Left lung (tissue), 10 donors: ENCODE results near the gene TNFRSF1B. TPM values are rescaled to one million over a fixed set of nuclear protein-coding genes. Genes with fewer than 3 reads are reported as not detected.

Source experiments
- ATAC-seq: fragments of 200-7000 bp; cut with Tn5 transposase; one replicate; pipeline ENCODE4 v1.9.1; 2020; ENCODE audit warnings: moderate library complexity
- DNase-seq, 4 donors: peaks; one replicate each; pipeline ENCODE4 v3.0.0-alpha.2; 2013 to 2020
- H3K27ac ChIP-seq, 2 donors: fragments of 200-600 bp; sonication (generic) in 1 of 2; one replicate each; pipeline versions ENCODE4 v1.5.0 to v1.8.0; 2020 to 2021
- H3K27me3 ChIP-seq, 2 donors: fragments of 200-600 bp; sonication (generic) in 1 of 2; one replicate each; pipeline versions ENCODE4 v1.5.0 to v1.8.0; 2020 to 2021
- H3K36me3 ChIP-seq, 2 donors: fragments of 200-600 bp; sonication (generic) in 1 of 2; one replicate each; pipeline versions ENCODE4 v1.5.0 to v1.8.0; 2020 to 2021
- H3K4me1 ChIP-seq, 2 donors: fragments of 200-600 bp; one replicate each; pipeline ENCODE4 v1.8.0; 2021
- H3K4me3 ChIP-seq, 2 donors: fragments of 200-600 bp; sonication (generic) in 1 of 2; one replicate each; pipeline versions ENCODE4 v1.5.0 to v1.8.0; 2020 to 2021; ENCODE audit warnings: mild to moderate bottlenecking in 1 of 2
- H3K9me3 ChIP-seq, 2 donors: fragments of 200-600 bp; sonication (generic) in 1 of 2; one replicate each; pipeline versions ENCODE4 v1.5.0 to v1.8.0; 2020 to 2021
- intact Hi-C, 2 donors: fragments of 100-400 bp; cut with DNase I; formaldehyde crosslinking; loops; one replicate each; pipeline versions ENCODE4 v1.11.2 to v1.14.2; 2022
- polyA plus RNA-seq, 6 donors: library from polyadenylated mRNA; unstranded; fragments of 120-200 nt; gene quantifications; one replicate each; pipeline ENCODE4 v1.2.1, GENCODE V29; 2013; ENCODE audit not compliant: insufficient read length in 6 of 6
- total RNA-seq, 2 donors: library from RNA; stranded (reverse); fragmentation: NEBNext Ultra II Directional; extraction: Animal tissue kit (Norgen Biotek cat#: 25700); gene quantifications; one replicate each; pipeline ENCODE4 v1.2.1, GENCODE V29; 2021
- TF ChIP-seq, protein P1 (sequence below), 2 donors: fragments of 200-600 bp; sonication (generic) in 1 of 2; IDR thresholded peaks; one replicate each; pipeline versions ENCODE4 v1.5.0 to v1.8.0; 2021; ENCODE audit warnings: antibody characterized with exemption in 2 of 2
- donor health status: DM: no; HTN: yes; CAD: no.
- donor health status: DM: no; HTN: no; CAD: no.

TNFRSF1B gene
- total and polyA plus RNA-seq, 8 donors: 15.0 to 109 (median 17.9) TPM

DNA sequence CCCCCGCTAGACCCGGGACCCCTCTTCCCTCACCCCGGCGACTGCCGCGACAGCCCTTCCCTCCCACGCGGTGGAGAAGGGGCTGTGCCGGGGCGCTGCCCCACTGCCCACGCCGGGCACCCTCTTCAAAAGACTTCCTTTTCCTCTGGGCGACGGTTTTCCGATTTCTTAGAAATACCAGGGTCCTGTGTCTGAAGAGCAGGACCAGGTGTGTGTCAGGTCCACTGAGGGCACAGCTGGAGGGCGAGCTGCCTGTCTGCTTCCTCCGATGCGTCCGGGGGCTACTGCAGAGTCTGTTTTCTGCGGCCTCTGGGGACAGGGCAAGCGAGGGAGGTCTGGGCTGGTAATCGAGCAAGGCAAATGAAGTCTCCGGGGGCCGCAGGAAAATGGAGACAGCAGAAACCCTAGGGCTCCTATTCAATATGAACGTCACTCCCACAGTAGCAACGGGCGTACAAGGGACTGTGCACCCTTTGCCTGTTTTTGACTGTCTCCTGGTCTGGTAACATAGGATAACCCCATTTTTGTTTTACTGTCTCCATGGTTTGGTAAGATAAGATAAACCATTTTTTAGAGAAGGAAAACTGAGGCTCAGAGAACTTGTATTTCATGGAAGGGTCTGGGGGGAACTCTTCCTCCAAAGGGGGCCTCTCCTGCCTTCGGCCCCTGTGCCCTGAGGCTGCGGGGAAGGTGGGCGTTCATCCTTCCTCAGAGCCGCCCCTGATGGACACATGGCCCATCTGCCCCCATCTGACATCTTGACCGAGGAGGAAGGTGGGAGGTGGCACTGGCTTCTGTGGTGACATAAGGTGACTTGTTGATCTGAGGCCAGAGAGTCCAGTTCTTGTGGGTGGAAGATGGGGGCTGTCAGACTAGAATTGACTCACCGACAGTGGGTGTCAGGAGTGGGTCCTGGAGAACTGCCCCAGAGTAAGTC, 970 bp downstream of the TNFRSF1B start:
- DNase-seq (peak in 1 of 4 donors; percentile 81), ATAC-seq (peak; percentile 4)
- Histone ChIP-seq H3K27me3 (no peaks in the 10 kb centered on the region), H3K4me1 (peaks cover 0 to 90% of the 10 kb centered on the region in 2 donors), H3K9me3 (no peaks in the 10 kb centered on the region), H3K27ac (peak overlapping the region; percentile 90 to 94), H3K4me3 (peak overlapping the region; percentile 81 to 95), H3K36me3 (peaks cover 0 to 11% of the 10 kb centered on the region in 2 donors)
- intact Hi-C loops: no loop called here
- TF ChIP-seq, protein P1, sequence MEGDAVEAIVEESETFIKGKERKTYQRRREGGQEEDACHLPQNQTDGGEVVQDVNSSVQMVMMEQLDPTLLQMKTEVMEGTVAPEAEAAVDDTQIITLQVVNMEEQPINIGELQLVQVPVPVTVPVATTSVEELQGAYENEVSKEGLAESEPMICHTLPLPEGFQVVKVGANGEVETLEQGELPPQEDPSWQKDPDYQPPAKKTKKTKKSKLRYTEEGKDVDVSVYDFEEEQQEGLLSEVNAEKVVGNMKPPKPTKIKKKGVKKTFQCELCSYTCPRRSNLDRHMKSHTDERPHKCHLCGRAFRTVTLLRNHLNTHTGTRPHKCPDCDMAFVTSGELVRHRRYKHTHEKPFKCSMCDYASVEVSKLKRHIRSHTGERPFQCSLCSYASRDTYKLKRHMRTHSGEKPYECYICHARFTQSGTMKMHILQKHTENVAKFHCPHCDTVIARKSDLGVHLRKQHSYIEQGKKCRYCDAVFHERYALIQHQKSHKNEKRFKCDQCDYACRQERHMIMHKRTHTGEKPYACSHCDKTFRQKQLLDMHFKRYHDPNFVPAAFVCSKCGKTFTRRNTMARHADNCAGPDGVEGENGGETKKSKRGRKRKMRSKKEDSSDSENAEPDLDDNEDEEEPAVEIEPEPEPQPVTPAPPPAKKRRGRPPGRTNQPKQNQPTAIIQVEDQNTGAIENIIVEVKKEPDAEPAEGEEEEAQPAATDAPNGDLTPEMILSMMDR (IDR thresholded peaks at IDR 0.05): no peak

DNA sequence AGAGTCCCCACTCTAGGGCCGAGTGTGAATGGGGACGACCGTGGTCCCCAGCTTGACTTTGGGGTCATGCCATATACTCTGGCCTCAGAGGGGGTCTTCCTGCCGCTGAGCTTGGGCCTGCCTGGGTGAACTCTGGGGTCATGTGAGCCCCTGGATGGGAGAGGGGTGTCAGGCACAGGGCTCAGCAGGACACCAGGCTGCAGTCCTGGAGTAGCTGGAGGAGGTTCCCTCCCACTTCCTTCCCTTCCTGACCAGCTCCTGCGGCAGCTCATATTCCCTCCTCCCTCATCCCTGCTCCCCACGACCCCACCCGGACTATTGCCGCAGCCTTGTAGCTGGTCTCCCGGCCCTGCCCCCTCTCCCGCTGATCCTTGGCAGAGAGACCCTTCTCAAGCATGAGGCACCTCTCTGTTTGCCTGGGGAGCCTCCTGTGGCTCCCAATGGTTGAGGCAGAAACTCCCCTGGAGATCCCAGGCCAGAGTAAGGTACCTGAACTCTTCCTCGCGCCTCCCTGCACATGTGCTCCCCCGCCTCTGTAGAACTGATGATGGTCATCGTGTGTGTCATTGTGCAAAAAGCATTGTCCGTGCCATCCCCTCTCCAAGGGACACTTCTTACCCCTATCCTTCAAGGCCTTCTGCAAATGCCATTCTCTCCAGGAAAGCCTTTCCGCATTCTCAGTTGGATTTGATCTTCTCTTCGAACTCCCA, 1.8 kb downstream of the TNFRSF1B start:
- peak in 1 of 4 donors; percentile 55 for DNase-seq
- Histone ChIP-seq H3K4me3 (peak overlapping the region; percentile 81 to 95), H3K36me3 (peaks cover 0 to 11% of the 10 kb centered on the region in 2 donors), H3K4me1 (peaks cover 6 to 90% of the 10 kb centered on the region in 2 donors), H3K27me3 (no peaks in the 10 kb centered on the region), H3K9me3 (no peaks in the 10 kb centered on the region), H3K27ac (peak overlapping the region; percentile 90 to 94)
- TF ChIP-seq, protein P1 (IDR thresholded peaks at IDR 0.05): no peak
- peak; percentile 11 for ATAC-seq
- intact Hi-C loops: no loop called here

DNA sequence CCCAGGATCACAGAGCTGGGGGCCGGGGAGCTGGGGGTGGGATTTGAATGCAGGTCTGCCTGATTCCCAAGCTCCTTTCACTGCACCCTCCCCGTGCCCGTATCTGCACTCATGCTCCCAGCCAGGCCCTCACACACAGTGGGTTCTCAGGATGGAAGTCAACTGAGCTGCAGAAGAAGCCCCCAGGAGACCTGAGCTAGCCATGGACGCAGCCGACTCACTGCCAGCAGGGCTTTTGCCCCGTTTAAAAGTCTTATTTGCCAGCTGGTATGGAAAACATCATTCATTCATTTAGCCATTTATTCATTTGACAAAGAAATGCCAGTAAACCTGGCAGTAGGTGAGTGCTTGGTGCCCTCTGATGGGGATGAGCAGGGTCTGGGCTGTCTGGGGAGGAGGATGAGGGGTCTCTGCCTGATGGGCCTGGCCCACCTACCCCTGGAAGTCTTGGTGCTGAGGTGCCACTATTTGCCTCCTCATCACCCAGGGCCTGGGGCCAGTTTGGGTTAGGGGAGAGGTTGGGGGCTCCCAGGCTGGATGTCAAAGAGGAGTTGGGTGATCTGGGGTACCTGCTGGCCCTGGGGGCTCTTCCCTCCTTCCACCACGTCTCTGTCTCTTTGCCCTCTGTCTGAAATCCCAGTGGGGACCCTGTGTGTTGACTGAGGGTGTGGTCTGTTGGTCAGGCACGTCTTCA, 2.8 kb downstream of the TNFRSF1B start:
- H3K4me3 ChIP-seq: peak overlapping the region in 1 of 2 donors; percentile 95
- ATAC-seq (no peak), DNase-seq (peak in 1 of 4 donors; percentile 55)
- H3K27me3 ChIP-seq: no peaks in the 10 kb centered on the region
- no peaks in the 10 kb centered on the region for H3K9me3 ChIP-seq
- intact Hi-C loops: no loop called here
- peaks cover 10 to 90% of the 10 kb centered on the region in 2 donors for H3K4me1 ChIP-seq
- H3K27ac ChIP-seq: peak overlapping the region; percentile 5 to 94
- TF ChIP-seq, protein P1 (IDR thresholded peaks at IDR 0.05): no peak
- peaks cover 0 to 11% of the 10 kb centered on the region in 2 donors for H3K36me3 ChIP-seq

DNA sequence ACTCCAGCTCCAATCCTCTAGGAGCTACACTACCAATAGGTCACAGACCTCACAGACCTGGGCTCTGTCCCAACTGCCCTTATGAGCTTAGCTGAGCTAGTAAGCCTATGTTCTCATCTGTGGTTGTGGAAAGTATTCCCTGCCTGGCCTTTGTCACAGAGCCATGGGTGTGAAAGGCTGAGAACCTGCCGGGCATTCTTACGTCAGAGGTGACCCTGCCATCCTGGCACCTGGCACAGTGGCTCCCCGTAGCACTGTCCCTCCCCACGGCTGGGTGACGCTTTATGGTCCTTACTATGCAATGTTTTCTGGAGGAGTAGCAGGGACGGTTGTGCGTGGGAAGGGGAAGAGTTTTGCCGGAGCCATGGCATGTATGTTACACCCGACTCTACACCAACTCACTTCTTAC, 3.5 kb downstream of the TNFRSF1B start:
- intact Hi-C loops: no loop called here
- no peak for ATAC-seq
- H3K4me3 ChIP-seq: peak overlapping the region in 1 of 2 donors; percentile 95
- H3K36me3 ChIP-seq: peaks cover 0 to 11% of the 10 kb centered on the region in 2 donors
- H3K9me3 ChIP-seq: no peaks in the 10 kb centered on the region
- H3K27ac ChIP-seq: peak overlapping the region in 1 of 2 donors; percentile 94
- H3K27me3 ChIP-seq: no peaks in the 10 kb centered on the region
- H3K4me1 ChIP-seq: peaks cover 15 to 90% of the 10 kb centered on the region in 2 donors
- TF ChIP-seq, protein P1 (IDR thresholded peaks at IDR 0.05): no peak
- DNase-seq: peak in 1 of 4 donors; percentile 32
